GM12892 (cell line): Measurements from ENCODE around the gene NAB2.

ENCODE experiments used
- POLR2AphosphoS5 ChIP-seq: IDR thresholded peaks from 2 replicates; pipeline ENCODE4 v1.6.1; 2011; ENCODE audit warnings: low read depth, low read length, control low read depth
- TAF1 ChIP-seq: IDR thresholded peaks from 2 replicates; pipeline ENCODE4 v1.6.1; 2011; ENCODE audit warnings: low read depth, mild to moderate bottlenecking, control low read depth, low read length, borderline replicate concordance

DNA sequence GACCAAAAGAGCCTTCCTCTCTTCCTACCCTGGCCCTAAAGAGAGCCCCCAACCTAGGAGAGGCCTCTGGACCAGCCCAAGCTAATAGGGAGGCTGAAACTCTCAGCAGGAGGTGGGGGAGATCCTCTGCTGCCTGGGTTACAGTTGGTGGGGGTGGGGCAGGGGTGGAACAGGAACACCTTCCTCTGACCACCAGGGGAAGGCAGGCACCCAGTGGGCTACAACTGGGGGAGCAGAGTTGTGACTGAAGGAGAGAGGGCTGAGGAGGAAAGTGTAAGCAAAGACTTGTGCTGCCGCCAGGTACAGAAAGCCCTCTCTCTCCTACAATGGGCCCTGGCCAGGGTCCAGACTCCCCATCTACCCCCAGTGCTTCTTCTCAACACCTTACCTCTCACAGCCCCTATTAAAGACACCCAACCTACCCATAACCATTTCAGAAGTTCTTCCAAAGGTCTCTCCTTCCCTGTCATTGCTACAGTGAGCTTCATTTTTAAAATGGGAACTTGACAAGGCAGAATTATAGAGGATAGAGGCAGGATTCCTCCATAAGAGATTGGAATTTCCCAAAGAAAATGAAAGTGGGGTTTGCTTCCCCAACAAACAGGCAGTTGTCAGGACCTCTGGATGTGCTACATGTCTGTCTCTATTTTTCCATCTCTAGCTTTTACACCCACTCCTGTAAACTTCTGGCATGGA lies 40.3 kb upstream of the NAB2 start:
- no peak for TF ChIP-seq TAF1
- no peak for TF ChIP-seq POLR2AphosphoS5
